B cell (primary cell): Measurements from ENCODE around the gene KANSL1L. TPM values are rescaled to one million over a fixed set of nuclear protein-coding genes. Genes with fewer than 3 reads are reported as not detected.
"Not testable (repeated sequence)": the region's sequence is repeated elsewhere in the genome, so short reads cannot be mapped to it uniquely, and the experiment has no call there.

Experiments used
- ATAC-seq: fragments of 200-7000 bp; cut with Tn5 transposase; one replicate; pipeline ENCODE4 v1.10.0; 2021; ENCODE audit warnings: low read depth, mild to moderate bottlenecking, moderate number of reproducible peaks, moderate library complexity
- CTCF ChIA-PET: fragments of 350-600 bp; sonication (Branson Sonifier 250); formaldehyde crosslinking; loops from one replicate; lab custom pipeline; 2021; ENCODE audit warnings: antibody characterized with exemption, inconsistent platforms; lab: Charles Lee
- POLR2A ChIA-PET: fragments of 350-600 bp; sonication (Branson Sonifier 250); formaldehyde crosslinking; loops from one replicate; lab custom pipeline; 2021; ENCODE audit warnings: antibody characterized with exemption; lab: Charles Lee
- DNase-seq: peaks from one replicate; pipeline ENCODE4 v3.0.0; 2013
- H2AFZ ChIP-seq: 2 replicates; pipeline ENCODE4 v1.6.1; 2012; ENCODE audit warnings: mild to moderate bottlenecking, low read depth, low read length; ENCODE audit not compliant: insufficient read depth, poor library complexity, severe bottlenecking
- H3K27ac ChIP-seq, 2 donors: 1 replicate in 1 of 2; 2 replicates in 1 of 2; pipeline ENCODE4 v1.5.1; 2012 to 2013; ENCODE audit warnings: low read length in 2 of 2, mild to moderate bottlenecking in 2 of 2, moderate library complexity in 1 of 2
- H3K27me3 ChIP-seq, 4 experiments: fragments of 200-600 bp in 1 of 4; sonication (generic) in 1 of 4; replicated peaks in 1 of 4; 1 replicate in 2 of 4; 2 replicates in 2 of 4; pipeline versions ENCODE4 v1.6.1 to v1.7.0; 2013 to 2016; ENCODE audit warnings: low read length in 3 of 4, mild to moderate bottlenecking in 2 of 4, mixed read lengths in 1 of 4, moderate library complexity in 1 of 4; ENCODE audit not compliant: insufficient read depth in 4 of 4, control insufficient read depth in 3 of 4; ENCODE audit errors: control extremely low read depth in 1 of 4
- H3K36me3 ChIP-seq, 2 experiments: replicated peaks in 1 of 2; 1 replicate in 1 of 2; 2 replicates in 1 of 2; pipeline versions ENCODE4 v1.6.1 to v1.7.1; 2013; ENCODE audit warnings: low read length in 1 of 2; ENCODE audit not compliant: insufficient read depth in 2 of 2, control insufficient read depth in 1 of 2; ENCODE audit errors: control extremely low read depth in 1 of 2, extremely low read depth in 1 of 2
- H3K4me1 ChIP-seq, 2 donors: fragments of 200-600 bp in 1 of 2; sonication (generic) in 1 of 2; 1 replicate in 1 of 2; 2 replicates in 1 of 2; pipeline versions ENCODE4 v1.5.1 to v1.6.1; 2013 to 2017; ENCODE audit warnings: low read length in 2 of 2; ENCODE audit not compliant: control insufficient read depth in 2 of 2, insufficient read depth in 2 of 2
- H3K4me2 ChIP-seq: replicated peaks from 2 replicates; pipeline ENCODE3; 2012; ENCODE audit warnings: mild to moderate bottlenecking, low read depth, low read length; ENCODE audit not compliant: poor library complexity, severe bottlenecking
- H3K4me3 ChIP-seq, 5 experiments: fragments of 200-600 bp in 1 of 5; sonication (generic) in 1 of 5; 1 replicate in 3 of 5; 2 replicates in 2 of 5; pipeline versions ENCODE4 v1.5.1 to v1.7.0; 2011 to 2016; ENCODE audit warnings: low read length in 4 of 5, mild to moderate bottlenecking in 4 of 5, low read depth in 2 of 5, control low read depth in 1 of 5, moderate library complexity in 1 of 5; ENCODE audit not compliant: insufficient read depth in 1 of 5; ENCODE audit errors: control extremely low read depth in 1 of 5, extremely low read depth in 1 of 5
- H3K79me2 ChIP-seq: fragments of 200-600 bp; sonication (generic); one replicate; pipeline ENCODE4 v1.6.0; 2016; ENCODE audit warnings: low read length; ENCODE audit not compliant: control insufficient read depth, insufficient read depth
- H3K9ac ChIP-seq: fragments of 200-600 bp; sonication (generic); 2 replicates; pipeline ENCODE4 v1.6.1; 2017; ENCODE audit warnings: mild to moderate bottlenecking, low read length, moderate library complexity
- H3K9me3 ChIP-seq, 3 donors: one replicate each; pipeline versions ENCODE4 v1.6.1 to v1.7.1; 2013; ENCODE audit warnings: low read length in 2 of 3; ENCODE audit not compliant: control insufficient read depth in 2 of 3, insufficient read depth in 1 of 3; ENCODE audit errors: control extremely low read depth in 1 of 3
- H4K20me1 ChIP-seq: 2 replicates; pipeline ENCODE4 v1.6.0; 2012; ENCODE audit warnings: mild to moderate bottlenecking, low read length; ENCODE audit not compliant: insufficient read depth, control insufficient read depth, poor library complexity, severe bottlenecking
- H3K27ac Mint-ChIP-seq: one replicate; pipeline ENCODE4 v1.8.0; 2021; ENCODE audit warnings: mixed read lengths
- H3K27me3 Mint-ChIP-seq: one replicate; pipeline ENCODE4 v1.8.0; 2021; ENCODE audit warnings: mixed read lengths
- H3K4me1 Mint-ChIP-seq: one replicate; pipeline ENCODE4 v1.8.0; 2021; ENCODE audit warnings: mixed read lengths
- H3K4me3 Mint-ChIP-seq: one replicate; pipeline ENCODE4 v1.8.0; 2021; ENCODE audit warnings: mixed read lengths
- H3K9me3 Mint-ChIP-seq: one replicate; pipeline ENCODE4 v1.8.0; 2022; ENCODE audit warnings: mixed read lengths; ENCODE audit not compliant: insufficient read depth
- WGBS: methylation state at CpG from one replicate; pipeline ENCODE4 v1.1.5; 2013; ENCODE audit warnings: missing lambda C conversion rate; ENCODE audit not compliant: insufficient coverage; 5-methylcytosine and 5-hydroxymethylcytosine counted together
- intact Hi-C: fragments of 100-400 bp; cut with micrococcal nuclease; formaldehyde crosslinking; loops from one replicate; pipeline ENCODE4 v1.10.0; 2022
- polyA plus RNA-seq: library from polyadenylated mRNA; depleted of rRNA; stranded (reverse); fragments of >200 nt; gene quantifications from 2 replicates; pipeline ENCODE4 v1.2.3, GENCODE V29; 2012
- total RNA-seq, 2 donors: library from RNA; stranded (reverse); fragments of 120-200 nt in 1 of 2; gene quantifications; 1 replicate in 1 of 2; 2 replicates in 1 of 2; pipeline versions ENCODE4 v1.2.3 to v1.2.4, GENCODE V29; 2013 to 2022
- TF ChIP-seq, protein P1 (sequence below): fragments of 200-600 bp; IDR thresholded peaks from one replicate; pipeline ENCODE4 v1.8.0; 2022; ENCODE audit warnings: antibody characterized with exemption, mild to moderate bottlenecking

KANSL1L gene
- total and polyA plus RNA-seq, 2 donors (not counting 1 experiment from before 2014, with no cell fraction given) = 7.3 to 21.1 TPM

GRCh38 chr2:210177769-210178168 is 6.6 kb upstream of the KANSL1L start:
- Mint-ChIP-seq H3K4me1 (no peaks in the 10 kb centered on the region), H3K27ac (no peak overlapping the region), H3K9me3 (no peaks in the 10 kb centered on the region), H3K27me3 (peaks cover 14% of the 10 kb centered on the region), H3K4me3 (no peak overlapping the region)
- ATAC-seq = no peak
- TF ChIP-seq, protein P1, sequence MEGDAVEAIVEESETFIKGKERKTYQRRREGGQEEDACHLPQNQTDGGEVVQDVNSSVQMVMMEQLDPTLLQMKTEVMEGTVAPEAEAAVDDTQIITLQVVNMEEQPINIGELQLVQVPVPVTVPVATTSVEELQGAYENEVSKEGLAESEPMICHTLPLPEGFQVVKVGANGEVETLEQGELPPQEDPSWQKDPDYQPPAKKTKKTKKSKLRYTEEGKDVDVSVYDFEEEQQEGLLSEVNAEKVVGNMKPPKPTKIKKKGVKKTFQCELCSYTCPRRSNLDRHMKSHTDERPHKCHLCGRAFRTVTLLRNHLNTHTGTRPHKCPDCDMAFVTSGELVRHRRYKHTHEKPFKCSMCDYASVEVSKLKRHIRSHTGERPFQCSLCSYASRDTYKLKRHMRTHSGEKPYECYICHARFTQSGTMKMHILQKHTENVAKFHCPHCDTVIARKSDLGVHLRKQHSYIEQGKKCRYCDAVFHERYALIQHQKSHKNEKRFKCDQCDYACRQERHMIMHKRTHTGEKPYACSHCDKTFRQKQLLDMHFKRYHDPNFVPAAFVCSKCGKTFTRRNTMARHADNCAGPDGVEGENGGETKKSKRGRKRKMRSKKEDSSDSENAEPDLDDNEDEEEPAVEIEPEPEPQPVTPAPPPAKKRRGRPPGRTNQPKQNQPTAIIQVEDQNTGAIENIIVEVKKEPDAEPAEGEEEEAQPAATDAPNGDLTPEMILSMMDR = no peak
- CTCF ChIA-PET = no interaction called here
- no peak overlapping the region for H3K9ac ChIP-seq
- no peak for DNase-seq
- intact Hi-C loops = no loop called here
- H3K9me3 ChIP-seq = peaks cover 0 to 4% (median 3%) of the 10 kb centered on the region in 3 donors
- no peaks in the 10 kb centered on the region for H3K36me3 ChIP-seq
- H3K27ac ChIP-seq = no peak overlapping the region
- no peak overlapping the region for H3K4me2 ChIP-seq
- no peak overlapping the region for H3K4me3 ChIP-seq
- peaks cover 0 to 2% (median 0%) of the 10 kb centered on the region in 4 experiments for H3K27me3 ChIP-seq
- H3K79me2 ChIP-seq = no peaks in the 10 kb centered on the region
- WGBS = no CpG with 5 or more reads among the region's 1 CpG
- no peaks in the 10 kb centered on the region for H3K4me1 ChIP-seq
- no peaks in the 10 kb centered on the region for H4K20me1 ChIP-seq
- POLR2A ChIA-PET = no interaction called here
- no peak overlapping the region for H2AFZ ChIP-seq

DNA sequence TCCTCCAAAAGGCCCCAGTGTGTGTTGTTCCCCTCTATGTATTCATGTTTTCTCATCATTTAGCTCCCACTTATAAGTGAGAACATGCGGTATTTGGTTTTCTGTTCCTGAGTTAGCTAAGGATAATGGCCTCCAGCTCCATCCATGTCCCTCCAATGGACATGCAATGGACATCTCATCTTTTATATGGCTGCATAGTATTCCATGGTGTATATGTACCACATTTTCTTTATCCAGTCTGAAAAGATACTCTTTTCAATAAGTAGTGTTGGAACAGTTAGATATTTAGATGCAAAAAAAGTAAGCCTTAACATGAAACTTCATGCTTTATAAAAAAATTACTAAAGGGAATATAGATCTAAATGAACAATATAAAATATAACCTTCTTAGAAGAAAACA is 5.9 kb upstream of the KANSL1L start:
- no CpG with 5 or more reads among the region's 1 CpG for WGBS
- POLR2A ChIA-PET, H3K9me3 Mint-ChIP-seq, CTCF ChIA-PET, H3K4me3 ChIP-seq, H3K4me1 Mint-ChIP-seq, H3K79me2 ChIP-seq, H3K36me3 ChIP-seq, H4K20me1 ChIP-seq, H3K27me3 ChIP-seq, DNase-seq, H3K9ac ChIP-seq, H3K4me2 ChIP-seq, H3K4me1 ChIP-seq, H3K9me3 ChIP-seq, ATAC-seq, H3K27ac ChIP-seq, H3K4me3 Mint-ChIP-seq, intact Hi-C loops, H3K27ac Mint-ChIP-seq, H2AFZ ChIP-seq: not testable (repeated sequence)
- H3K27me3 Mint-ChIP-seq = peaks cover 17% of the 10 kb centered on the region
